Measurements from ENCODE around the gene HSD11B1. TPM values are rescaled to one million over a fixed set of nuclear protein-coding genes. Genes with fewer than 3 reads are reported as not detected.
A peak's percentile ranks its signal among the peaks of the same experiment; 100 is the strongest.

Gene HSD11B1
- total RNA-seq, 1 experiment from 2014 or later = not detected

DNA sequence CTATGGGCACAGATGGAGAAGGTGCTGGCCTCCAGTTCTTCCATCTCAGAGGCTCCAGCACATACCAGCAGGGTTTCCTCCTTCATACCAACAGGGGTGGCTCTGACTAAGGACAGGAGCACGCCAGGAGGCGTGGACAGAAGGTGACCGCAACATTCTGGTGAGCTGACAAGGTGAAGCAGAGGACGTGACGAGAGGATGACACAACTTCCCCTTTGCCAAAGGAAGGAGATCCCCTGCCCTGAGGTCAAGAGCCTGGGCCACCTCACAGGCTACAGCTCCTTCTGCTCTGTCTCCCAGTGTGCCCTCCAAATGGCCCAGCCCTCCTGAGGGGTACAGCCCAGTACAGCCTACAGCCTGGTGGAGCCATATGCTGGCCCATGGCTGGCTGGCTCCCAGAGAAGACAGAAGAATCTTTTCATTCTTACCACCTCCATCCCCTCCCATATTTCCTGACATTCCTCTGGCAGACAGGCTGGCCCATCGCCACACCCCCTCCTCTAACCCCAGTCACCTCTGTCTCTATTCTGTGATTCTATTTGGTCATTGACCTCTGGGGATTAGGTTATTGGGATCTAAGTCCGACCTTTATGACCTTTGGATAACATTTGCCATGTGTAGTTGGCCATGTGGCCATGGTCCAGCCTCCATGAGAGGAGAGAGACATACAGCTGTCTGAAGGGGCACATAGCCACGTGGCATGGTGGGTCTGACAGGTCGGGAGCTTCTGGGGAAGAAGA, 47.3 kb upstream of the HSD11B1 start:
- H3K27ac ChIP-seq (ENCODE audit: low read length) = no peak overlapping the region
- no peaks in the 10 kb centered on the region for H3K36me3 ChIP-seq (ENCODE audit: control insufficient read depth, insufficient read depth, low read length)
- DNase-seq (ENCODE audit: low read depth, low spot score) (no peak), ATAC-seq (0 out of 2 replicates have a peak, but pooled peaks have one; percentile 23)
- no peaks in the 10 kb centered on the region for H3K27me3 ChIP-seq (ENCODE audit: control insufficient read depth, insufficient read depth, low read length)
- BruUV-seq (replicated peaks) = no TSS peak
- intact Hi-C loops (cut with micrococcal nuclease; ENCODE audit: unreplicated experiment) = no loop called here
- ChIA-PET POLR2A (no interaction called here), CTCF (interaction anchor here (0.7 kb wide), 1 partner anchor 657 kb away, joined by 3 read pairs; no protein-coding TSS in a partner anchor)
- no peak overlapping the region for H3K4me3 ChIP-seq (ENCODE audit: low read depth in 2 of 2, low read length in 2 of 2)
- H3K4me1 ChIP-seq (ENCODE audit: control insufficient read depth, insufficient read depth, low read length) = peaks cover 5% of the 10 kb centered on the region
- in situ Hi-C loops (cut with HindIII; ENCODE audit: low pct_unique_long_range_greater_than_20kb, low sequenced_read_pairs) = no loop called here
- TF ChIP-seq SIN3A (IDR thresholded peaks at IDR 0.05; ENCODE audit: borderline replicate concordance, insufficient read depth, low read depth, low read length) (no peak), POLR2AphosphoS5 (IDR thresholded peaks at IDR 0.05; ENCODE audit: low read depth, low read length) (no peak), TCF7L2 (IDR thresholded peaks at IDR 0.05; ENCODE audit: low read depth, low read length) (no peak)
- TF ChIP-seq, protein P1, sequence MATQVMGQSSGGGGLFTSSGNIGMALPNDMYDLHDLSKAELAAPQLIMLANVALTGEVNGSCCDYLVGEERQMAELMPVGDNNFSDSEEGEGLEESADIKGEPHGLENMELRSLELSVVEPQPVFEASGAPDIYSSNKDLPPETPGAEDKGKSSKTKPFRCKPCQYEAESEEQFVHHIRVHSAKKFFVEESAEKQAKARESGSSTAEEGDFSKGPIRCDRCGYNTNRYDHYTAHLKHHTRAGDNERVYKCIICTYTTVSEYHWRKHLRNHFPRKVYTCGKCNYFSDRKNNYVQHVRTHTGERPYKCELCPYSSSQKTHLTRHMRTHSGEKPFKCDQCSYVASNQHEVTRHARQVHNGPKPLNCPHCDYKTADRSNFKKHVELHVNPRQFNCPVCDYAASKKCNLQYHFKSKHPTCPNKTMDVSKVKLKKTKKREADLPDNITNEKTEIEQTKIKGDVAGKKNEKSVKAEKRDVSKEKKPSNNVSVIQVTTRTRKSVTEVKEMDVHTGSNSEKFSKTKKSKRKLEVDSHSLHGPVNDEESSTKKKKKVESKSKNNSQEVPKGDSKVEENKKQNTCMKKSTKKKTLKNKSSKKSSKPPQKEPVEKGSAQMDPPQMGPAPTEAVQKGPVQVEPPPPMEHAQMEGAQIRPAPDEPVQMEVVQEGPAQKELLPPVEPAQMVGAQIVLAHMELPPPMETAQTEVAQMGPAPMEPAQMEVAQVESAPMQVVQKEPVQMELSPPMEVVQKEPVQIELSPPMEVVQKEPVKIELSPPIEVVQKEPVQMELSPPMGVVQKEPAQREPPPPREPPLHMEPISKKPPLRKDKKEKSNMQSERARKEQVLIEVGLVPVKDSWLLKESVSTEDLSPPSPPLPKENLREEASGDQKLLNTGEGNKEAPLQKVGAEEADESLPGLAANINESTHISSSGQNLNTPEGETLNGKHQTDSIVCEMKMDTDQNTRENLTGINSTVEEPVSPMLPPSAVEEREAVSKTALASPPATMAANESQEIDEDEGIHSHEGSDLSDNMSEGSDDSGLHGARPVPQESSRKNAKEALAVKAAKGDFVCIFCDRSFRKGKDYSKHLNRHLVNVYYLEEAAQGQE (IDR thresholded peaks at IDR 0.05; ENCODE audit: insufficient read depth in 1 of 2, low read depth in 2 of 2, low read length in 1 of 2) = no peak
- TF ChIP-seq, protein P2, sequence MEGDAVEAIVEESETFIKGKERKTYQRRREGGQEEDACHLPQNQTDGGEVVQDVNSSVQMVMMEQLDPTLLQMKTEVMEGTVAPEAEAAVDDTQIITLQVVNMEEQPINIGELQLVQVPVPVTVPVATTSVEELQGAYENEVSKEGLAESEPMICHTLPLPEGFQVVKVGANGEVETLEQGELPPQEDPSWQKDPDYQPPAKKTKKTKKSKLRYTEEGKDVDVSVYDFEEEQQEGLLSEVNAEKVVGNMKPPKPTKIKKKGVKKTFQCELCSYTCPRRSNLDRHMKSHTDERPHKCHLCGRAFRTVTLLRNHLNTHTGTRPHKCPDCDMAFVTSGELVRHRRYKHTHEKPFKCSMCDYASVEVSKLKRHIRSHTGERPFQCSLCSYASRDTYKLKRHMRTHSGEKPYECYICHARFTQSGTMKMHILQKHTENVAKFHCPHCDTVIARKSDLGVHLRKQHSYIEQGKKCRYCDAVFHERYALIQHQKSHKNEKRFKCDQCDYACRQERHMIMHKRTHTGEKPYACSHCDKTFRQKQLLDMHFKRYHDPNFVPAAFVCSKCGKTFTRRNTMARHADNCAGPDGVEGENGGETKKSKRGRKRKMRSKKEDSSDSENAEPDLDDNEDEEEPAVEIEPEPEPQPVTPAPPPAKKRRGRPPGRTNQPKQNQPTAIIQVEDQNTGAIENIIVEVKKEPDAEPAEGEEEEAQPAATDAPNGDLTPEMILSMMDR (IDR thresholded peaks at IDR 0.05) = no peak
- H3K9me3 ChIP-seq (ENCODE audit: control insufficient read depth, insufficient read depth, low read depth, low read length) = no peaks in the 10 kb centered on the region

DNA sequence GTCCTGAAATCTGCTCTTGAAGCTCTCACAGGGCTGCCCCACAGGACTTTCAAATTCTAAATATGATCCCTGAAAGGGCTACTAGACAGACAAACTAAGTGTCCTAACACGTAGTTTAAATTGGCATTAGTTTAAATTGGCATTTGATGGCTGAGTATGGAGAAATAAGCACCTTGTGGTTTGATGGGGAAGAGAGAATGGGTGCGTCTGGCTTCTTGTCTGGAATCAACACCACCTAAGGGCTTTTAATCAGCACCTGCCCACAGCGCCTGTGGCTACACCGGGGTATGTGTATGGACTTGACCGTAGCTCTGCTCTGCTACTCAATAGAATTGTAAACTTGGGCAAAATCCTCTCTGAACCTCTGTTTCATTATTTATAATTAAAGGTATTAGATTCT, 46.7 kb upstream of the HSD11B1 start:
- H3K4me1 ChIP-seq (ENCODE audit: control insufficient read depth, insufficient read depth, low read length) = peaks cover under 1% of the 10 kb centered on the region
- intact Hi-C loops (cut with micrococcal nuclease; ENCODE audit: unreplicated experiment) (no loop called here), in situ Hi-C loops (cut with HindIII; ENCODE audit: low pct_unique_long_range_greater_than_20kb, low sequenced_read_pairs) (no loop called here)
- TF ChIP-seq SIN3A (IDR thresholded peaks at IDR 0.05; ENCODE audit: borderline replicate concordance, insufficient read depth, low read depth, low read length) = no peak
- TF ChIP-seq, protein P2 (IDR thresholded peaks at IDR 0.05) = no peak
- no peak for TF ChIP-seq TCF7L2 (IDR thresholded peaks at IDR 0.05; ENCODE audit: low read depth, low read length)
- TF ChIP-seq, protein P1 (IDR thresholded peaks at IDR 0.05; ENCODE audit: insufficient read depth in 1 of 2, low read depth in 2 of 2, low read length in 1 of 2) = no peak
- no peak for TF ChIP-seq POLR2AphosphoS5 (IDR thresholded peaks at IDR 0.05; ENCODE audit: low read depth, low read length)
- ATAC-seq (no peak), DNase-seq (ENCODE audit: low read depth, low spot score) (no peak)
- POLR2A ChIA-PET = no interaction called here
- BruUV-seq (replicated peaks) = no TSS peak
- H3K4me3 ChIP-seq (ENCODE audit: low read depth in 2 of 2, low read length in 2 of 2) = no peak overlapping the region
- no peaks in the 10 kb centered on the region for H3K27me3 ChIP-seq (ENCODE audit: control insufficient read depth, insufficient read depth, low read length)
- H3K36me3 ChIP-seq (ENCODE audit: control insufficient read depth, insufficient read depth, low read length) = no peaks in the 10 kb centered on the region
- CTCF ChIA-PET = interaction anchor here (0.7 kb wide), 1 partner anchor 657 kb away, joined by 3 read pairs; no protein-coding TSS in a partner anchor
- no peak overlapping the region for H3K27ac ChIP-seq (ENCODE audit: low read length)
- H3K9me3 ChIP-seq (ENCODE audit: control insufficient read depth, insufficient read depth, low read depth, low read length) = no peaks in the 10 kb centered on the region
